ENCODE results near the gene SMC4. TPM values are rescaled to one million over a fixed set of nuclear protein-coding genes. Genes with fewer than 3 reads are reported as not detected.

SMC4 gene
- total and polyA plus RNA-seq, 2 of the 13 experiments (the other 11 are each of a cell fraction or from before 2014, with no cell fraction given): 19.2 to 74.3 TPM

DNA sequence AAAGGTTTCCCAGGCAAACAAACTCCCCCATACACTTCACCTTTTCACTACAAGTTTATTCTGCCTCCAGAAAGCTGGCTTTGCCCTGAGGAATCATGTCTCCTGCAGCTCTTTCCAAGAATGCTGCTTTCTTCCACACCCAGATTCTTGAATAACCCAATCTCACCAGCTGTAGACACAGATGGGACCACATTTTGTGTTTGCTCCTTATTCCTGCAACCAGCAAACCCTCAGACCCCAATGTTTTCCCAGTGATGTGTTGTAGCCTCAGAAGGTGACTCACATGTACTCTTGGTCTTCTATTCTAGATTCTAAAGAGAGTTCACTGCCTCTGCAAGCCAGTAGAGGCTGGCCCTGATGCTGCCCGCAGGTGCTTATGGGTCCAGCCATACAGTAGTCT lies 73.8 kb downstream of the SMC4 start (continued):
- TF ChIP-seq, protein P1, sequence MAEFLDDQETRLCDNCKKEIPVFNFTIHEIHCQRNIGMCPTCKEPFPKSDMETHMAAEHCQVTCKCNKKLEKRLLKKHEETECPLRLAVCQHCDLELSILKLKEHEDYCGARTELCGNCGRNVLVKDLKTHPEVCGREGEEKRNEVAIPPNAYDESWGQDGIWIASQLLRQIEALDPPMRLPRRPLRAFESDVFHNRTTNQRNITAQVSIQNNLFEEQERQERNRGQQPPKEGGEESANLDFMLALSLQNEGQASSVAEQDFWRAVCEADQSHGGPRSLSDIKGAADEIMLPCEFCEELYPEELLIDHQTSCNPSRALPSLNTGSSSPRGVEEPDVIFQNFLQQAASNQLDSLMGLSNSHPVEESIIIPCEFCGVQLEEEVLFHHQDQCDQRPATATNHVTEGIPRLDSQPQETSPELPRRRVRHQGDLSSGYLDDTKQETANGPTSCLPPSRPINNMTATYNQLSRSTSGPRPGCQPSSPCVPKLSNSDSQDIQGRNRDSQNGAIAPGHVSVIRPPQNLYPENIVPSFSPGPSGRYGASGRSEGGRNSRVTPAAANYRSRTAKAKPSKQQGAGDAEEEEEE (CRISPR knock-in tag; IDR thresholded peaks at IDR 0.05; ENCODE audit: borderline replicate concordance): no peak
- no peak for TF ChIP-seq IKZF4 (CRISPR knock-in tag; IDR thresholded peaks at IDR 0.05; ENCODE audit: borderline replicate concordance, low read depth, not compliant biosample characterization)
- TF ChIP-seq ELF3 (CRISPR knock-in tag; IDR thresholded peaks at IDR 0.05): no peak
- TF ChIP-seq MEF2D (CRISPR knock-in tag; IDR thresholded peaks at IDR 0.05): no peak
- no peak for TF ChIP-seq ZNF678 (CRISPR knock-in tag; IDR thresholded peaks at IDR 0.05)
- TF ChIP-seq ZNF577 (CRISPR knock-in tag; IDR thresholded peaks at IDR 0.05; ENCODE audit: borderline replicate concordance, low read depth): no peak
- TF ChIP-seq, protein P2, sequence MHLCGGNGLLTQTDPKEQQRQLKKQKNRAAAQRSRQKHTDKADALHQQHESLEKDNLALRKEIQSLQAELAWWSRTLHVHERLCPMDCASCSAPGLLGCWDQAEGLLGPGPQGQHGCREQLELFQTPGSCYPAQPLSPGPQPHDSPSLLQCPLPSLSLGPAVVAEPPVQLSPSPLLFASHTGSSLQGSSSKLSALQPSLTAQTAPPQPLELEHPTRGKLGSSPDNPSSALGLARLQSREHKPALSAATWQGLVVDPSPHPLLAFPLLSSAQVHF (CRISPR knock-in tag; IDR thresholded peaks at IDR 0.05): no peak
- no peak for TF ChIP-seq ZNF24 (IDR thresholded peaks at IDR 0.05)
- TF ChIP-seq CAMTA2 (CRISPR knock-in tag; IDR thresholded peaks at IDR 0.05; ENCODE audit: borderline replicate concordance): no peak
- TF ChIP-seq KLF13 (CRISPR knock-in tag; IDR thresholded peaks at IDR 0.05): no peak
- no peak for TF ChIP-seq SP4 (CRISPR knock-in tag; IDR thresholded peaks at IDR 0.05)
- TF ChIP-seq ZNF770 (CRISPR knock-in tag; IDR thresholded peaks at IDR 0.05): no peak
- TF ChIP-seq CREB3 (CRISPR knock-in tag; IDR thresholded peaks at IDR 0.05): no peak
